Activated CD8-positive, alpha-beta memory T cell treated with anti-CD3 and anti-CD28 coated beads, Interleukin-2, amount 50 U/mL, for 1 hour (primary cell): Measurements from ENCODE around the gene CISD2.
"Not testable (repeated sequence)": the region's sequence is repeated elsewhere in the genome, so short reads cannot be mapped to it uniquely, and the experiment has no call there.

Source experiments
- DNase-seq: peaks from one replicate; pipeline ENCODE4 v3.0.0-alpha.2; 2020; ENCODE audit errors: extremely low read depth

Gene CISD2, protein sequence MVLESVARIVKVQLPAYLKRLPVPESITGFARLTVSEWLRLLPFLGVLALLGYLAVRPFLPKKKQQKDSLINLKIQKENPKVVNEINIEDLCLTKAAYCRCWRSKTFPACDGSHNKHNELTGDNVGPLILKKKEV

GRCh38 chr4:102868781-102869568 lies at the start of gene CISD2:
TSS of gene CISD2 (plus strand) at chr4:102868992. CDS start at chr4:102869085, 93 bp downstream.
- DNase-seq: peak; percentile 85

GRCh38 chr4:102819100-102819499 lies 49.7 kb upstream of the CISD2 start:
- not testable (repeated sequence) for DNase-seq

- no peak for DNase-seq
Measured at GRCh38 chr4:102819588-102820365, 49.0 kb upstream of the CISD2 start.

DNA sequence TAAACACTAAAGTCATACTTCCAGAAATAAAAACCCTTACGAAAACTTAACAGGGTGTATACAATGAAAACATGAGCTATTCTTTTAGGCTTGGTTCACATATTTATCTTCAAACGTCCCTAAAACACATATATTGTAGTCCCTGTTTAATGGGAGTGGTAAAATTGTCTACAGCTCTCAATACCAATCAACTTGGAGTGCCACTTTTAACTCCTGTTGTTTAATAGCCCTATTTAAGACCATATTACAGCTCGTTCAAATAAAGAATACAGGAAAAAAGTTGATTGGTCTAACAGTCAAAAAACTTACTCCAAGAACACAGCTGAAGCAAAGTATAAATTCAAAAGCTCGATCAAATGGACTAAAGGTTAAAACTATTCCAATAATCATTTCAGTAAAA lies 45.3 kb upstream of the CISD2 start:
- no peak for DNase-seq

DNA sequence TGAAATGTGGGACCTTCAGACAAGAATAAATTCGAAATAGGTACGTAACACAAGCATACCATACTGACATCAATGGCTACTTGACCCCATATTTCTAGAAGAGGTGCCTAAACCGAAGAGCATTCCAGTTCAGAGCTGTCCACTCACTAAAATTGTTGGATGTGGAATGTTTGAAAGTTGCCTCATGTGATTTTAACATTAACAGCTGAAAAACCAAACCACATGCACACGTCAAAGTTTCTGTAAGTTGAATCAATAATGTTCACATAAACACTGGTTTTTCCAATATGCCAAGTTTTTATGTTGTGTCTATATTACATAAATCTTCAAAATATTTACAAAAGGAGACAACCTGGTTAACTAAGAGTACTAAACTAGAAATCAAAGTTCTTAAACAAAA lies 44.9 kb upstream of the CISD2 start:
- no peak for DNase-seq

DNA sequence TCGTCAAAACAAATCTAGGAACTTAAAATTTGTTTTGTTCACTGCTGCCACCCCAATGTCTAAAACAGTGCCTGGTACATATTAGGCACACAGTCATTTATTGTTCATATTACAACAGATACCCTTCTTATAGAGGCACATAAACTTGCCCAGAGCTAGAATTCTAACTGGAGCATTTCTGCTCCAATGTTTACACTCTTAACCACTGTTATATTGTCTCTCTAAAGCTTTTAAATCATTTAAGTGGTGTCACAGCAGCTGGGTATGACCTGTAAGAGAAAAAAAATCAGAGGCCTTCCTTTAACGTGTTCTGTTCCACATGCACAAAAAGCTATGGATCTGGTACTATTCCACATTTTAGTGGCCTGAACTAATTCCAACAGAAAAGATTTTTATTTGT lies 44.4 kb upstream of the CISD2 start:
- no peak for DNase-seq

- DNase-seq: peak; percentile 11
Measured at GRCh38 chr4:102825261-102826091, 43.3 kb upstream of the CISD2 start.

DNA sequence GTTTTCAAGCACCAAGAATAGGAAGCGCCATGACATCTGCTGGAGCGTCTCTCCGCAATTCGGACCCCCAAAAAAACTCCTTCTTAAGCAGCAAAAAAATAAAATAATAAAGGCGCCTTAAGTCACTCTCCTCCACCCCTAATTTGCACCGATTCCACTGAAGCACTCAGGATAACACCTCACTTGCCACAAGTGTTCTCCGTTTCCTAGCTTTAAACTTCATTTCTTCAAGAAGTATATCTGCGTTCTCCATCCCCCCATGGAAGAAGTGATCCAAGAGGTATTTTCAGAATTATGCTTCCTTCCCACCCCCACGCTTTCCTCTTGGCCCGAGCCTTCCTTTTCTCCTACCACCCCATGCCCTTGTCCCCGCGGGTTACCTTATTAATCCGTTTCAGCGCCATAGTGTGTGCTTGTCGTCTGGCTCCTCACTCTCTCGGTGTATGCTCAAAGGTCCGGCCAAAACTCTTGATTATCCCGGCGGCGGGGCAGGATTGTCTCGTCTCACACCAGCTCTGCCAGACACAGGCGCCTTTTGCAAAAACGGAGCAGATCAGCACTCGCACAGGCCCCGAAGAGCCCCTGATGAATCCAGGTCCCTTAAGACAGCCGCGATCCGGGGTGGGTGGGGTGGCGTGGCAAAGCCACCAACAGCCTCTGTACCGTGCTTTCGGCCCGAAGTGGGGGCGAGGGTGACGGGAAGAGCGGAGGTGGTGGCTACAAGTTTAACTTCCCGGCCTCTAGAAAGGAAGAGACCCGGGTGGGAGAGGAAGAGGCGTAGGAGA lies 42.5 kb upstream of the CISD2 start:
- no peak for DNase-seq

- peak; percentile 91 for DNase-seq
Measured at GRCh38 chr4:102826890-102827673, 41.7 kb upstream of the CISD2 start, which contains the start of gene UBE2D3. TSS of gene UBE2D3 (minus strand) at chr4:102827551. CDS start at chr4:102826508, 1,043 bp downstream.

DNA sequence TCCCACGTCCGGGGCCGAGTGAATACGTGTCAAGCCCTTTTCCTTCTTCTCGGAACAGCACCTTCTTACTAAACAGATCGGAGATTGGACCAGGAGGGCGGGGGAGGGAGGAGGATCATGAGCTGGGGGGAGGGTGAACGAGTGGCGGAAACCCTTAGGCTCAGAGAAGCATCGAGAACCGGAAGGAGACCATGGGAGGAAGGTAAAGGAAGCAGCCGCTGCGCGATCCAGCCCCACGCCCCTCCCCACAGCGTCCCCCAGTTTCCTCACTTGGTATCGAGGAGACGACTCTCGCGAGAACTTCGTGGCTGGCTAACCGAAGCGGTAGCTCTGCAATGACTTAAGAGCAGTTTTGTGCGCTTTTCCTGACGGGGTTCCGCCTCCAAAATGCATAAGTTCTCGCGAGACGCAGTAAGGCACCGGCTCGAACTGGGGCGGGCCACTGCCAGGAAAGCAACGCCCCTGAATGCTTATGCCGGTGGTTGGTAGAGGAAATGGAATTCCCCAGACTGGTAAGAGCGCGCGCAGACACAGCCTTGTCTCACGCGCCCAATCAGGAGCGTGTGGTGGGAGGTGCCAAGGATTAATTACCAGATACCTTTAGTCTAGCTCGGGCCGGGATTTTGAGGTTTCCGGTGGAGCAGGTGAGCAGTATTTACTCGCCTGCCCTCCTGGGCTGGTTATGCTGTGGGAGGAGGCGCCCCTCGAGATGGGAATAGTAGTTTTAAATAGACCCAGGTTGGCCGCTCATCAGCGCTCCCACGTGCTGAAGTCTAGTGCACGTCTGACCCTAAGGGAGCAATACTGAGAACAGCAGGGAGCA lies 40.9 kb upstream of the CISD2 start:
- peak; percentile 100 for DNase-seq

DNA sequence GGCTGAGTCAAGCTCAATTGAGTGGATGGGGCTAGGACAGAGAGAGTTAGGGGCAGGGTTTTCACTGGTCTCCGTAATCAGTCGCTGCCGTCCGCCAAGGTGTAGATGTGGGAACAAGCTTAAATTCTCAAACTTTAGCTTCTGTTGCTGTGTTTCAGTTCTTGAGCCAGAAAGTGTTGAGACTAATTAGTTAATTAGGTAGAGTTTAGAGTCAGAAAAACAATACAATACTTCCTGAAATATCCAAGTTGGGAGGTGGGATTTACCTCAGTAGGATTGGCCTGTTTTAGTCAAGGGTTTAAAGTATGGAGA lies 40.3 kb upstream of the CISD2 start:
- no peak for DNase-seq

DNA sequence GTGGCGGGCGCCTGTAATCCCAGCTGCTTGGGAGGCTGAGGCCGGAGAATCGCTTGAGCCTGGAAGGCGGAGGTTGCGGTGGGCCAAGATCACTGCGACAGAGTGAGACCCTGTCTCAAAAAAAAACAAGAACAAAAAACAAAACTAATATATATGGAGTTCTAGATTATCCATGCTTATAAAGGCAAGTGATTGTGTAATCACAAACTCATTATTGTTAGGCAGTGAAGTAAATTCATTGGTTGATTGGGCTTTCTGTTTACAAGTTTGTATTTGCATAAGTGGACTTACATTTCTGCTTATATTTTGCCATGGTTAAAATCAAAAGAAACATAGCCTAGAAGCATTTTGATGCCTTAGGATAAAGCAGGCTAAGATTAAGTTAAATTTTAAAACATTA lies 39.0 kb upstream of the CISD2 start:
- DNase-seq: no peak

GRCh38 chr4:102832105-102832504 lies 36.7 kb upstream of the CISD2 start:
- DNase-seq: no peak

DNA sequence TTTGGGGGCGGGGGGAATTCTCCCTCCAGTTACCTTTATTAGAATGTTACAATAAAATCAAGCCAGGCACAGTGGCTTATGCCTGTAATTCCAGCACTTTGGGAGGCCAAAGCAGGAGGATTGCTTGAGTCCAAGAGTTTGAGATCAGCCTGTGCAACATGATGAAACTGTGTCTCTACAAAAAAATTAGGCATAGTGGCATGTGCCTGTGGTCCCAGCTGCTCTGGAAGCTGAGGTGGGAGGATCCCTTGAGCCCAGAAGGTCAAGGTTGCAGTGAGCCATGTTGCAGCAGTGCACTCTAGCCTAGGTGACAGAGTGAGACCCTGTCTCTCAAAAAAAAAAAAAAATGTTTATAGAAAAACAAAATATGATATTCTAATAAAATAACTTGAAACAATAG lies 36.1 kb upstream of the CISD2 start:
- no peak for DNase-seq

GRCh38 chr4:102836596-102836995 lies 32.2 kb upstream of the CISD2 start:
- no peak for DNase-seq

- no peak for DNase-seq
Measured at GRCh38 chr4:102842367-102842766, 26.4 kb upstream of the CISD2 start.

DNA sequence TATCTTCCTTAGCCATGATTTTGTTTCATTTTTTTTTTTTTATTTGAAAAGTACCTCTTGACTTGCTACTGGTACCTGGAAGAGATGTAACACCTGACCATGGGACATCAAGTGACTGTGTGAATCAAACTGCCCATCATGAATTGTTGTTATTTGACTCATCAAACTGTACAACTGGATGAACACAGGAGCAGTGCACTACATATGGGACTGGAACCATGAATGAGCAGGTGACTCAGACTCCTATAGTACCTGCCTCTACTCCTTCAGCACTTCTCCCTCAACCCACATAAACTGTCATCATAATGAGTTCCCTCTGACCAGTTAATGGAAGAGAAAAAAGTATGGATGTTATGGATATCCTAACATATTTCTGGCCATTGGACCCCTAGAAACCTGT lies 25.5 kb upstream of the CISD2 start:
- DNase-seq: no peak

DNA sequence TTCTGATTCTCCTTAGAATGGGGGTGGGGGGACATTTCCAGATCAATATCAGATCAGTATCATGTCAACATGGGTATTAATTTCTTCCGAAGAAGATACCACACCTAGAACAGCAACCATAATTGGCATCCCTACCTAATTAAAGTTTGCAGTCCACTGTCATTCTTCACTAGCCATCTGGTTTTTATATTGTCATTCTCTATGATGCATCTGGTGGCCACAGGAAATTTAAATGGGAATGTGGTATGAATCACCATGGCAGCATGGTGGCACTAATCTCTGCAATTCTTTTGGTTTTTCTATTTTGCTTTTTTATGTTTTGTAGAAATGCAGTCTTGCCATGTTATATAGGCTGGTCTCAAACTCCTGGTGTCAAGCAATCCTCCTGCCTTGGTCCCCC lies 24.9 kb upstream of the CISD2 start:
- no peak for DNase-seq

DNA sequence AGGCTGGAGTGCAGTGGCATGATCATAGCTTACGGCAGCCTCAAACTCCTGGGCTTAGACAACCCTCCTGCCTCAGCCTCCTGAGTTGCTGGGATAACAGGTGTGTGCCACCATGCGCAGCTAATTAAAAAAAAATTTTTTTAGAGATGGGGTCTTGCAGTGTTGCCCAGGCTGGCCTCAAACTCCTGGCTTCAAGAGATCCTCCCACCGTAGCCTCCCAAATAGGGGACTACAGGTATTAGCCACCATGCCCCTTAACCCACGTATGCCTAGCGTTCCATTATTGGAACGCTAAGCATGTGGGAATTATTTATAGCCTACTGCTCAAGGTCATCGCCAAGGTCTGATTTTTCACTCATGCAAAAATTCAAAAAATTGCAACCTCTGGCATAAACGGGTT lies 21.1 kb upstream of the CISD2 start:
- no peak for DNase-seq
